HG03439 (cell line): ENCODE data around the gene PPCDC.

Experiments used
- ATAC-seq: cut with Tn5 transposase; IDR thresholded peaks from one replicate; pipeline ENCODE4 v1.9.1; 2021; ENCODE audit warnings: mild to moderate bottlenecking, moderate library complexity; ENCODE audit not compliant: unreplicated experiment

Gene PPCDC

GRCh38 chr15:75008629-75009326 lies 14.6 kb upstream of the PPCDC start:
- peak; percentile 59 for ATAC-seq

GRCh38 chr15:75016431-75016830 lies 7.0 kb upstream of the PPCDC start:
- no peak for ATAC-seq

GRCh38 chr15:75019916-75020315 lies 3.5 kb upstream of the PPCDC start:
- no peak for ATAC-seq

GRCh38 chr15:75021341-75021740 lies 2.0 kb upstream of the PPCDC start:
- no peak for ATAC-seq

- ATAC-seq, result no peak
Observed at GRCh38 chr15:75022783-75023180, 608 bp upstream of the PPCDC start.

- no peak for ATAC-seq
Observed at GRCh38 chr15:75023872-75024636, 664 bp downstream of the PPCDC start.

GRCh38 chr15:75025107-75025506 lies 1.7 kb downstream of the PPCDC start:
- no peak for ATAC-seq

GRCh38 chr15:75025548-75026260 lies 2.3 kb downstream of the PPCDC start:
- ATAC-seq, result no peak

- ATAC-seq, result no peak
Observed at GRCh38 chr15:75027551-75027950, 4.2 kb downstream of the PPCDC start.

GRCh38 chr15:75028991-75029377 lies 5.6 kb downstream of the PPCDC start:
- ATAC-seq, result no peak

- no peak for ATAC-seq
Observed at GRCh38 chr15:75029378-75030022, 6.1 kb downstream of the PPCDC start.

- no peak for ATAC-seq
Observed at GRCh38 chr15:75030023-75030413, 6.6 kb downstream of the PPCDC start.

- ATAC-seq, result no peak
Observed at GRCh38 chr15:75030424-75030823, 7.0 kb downstream of the PPCDC start.

GRCh38 chr15:75031848-75032247 lies 8.5 kb downstream of the PPCDC start:
- no peak for ATAC-seq

- no peak for ATAC-seq
Observed at GRCh38 chr15:75032395-75032794, 9.0 kb downstream of the PPCDC start.

GRCh38 chr15:75033809-75034208 lies 10.4 kb downstream of the PPCDC start:
- ATAC-seq, result no peak

- no peak for ATAC-seq
Observed at GRCh38 chr15:75034615-75035014, 11.2 kb downstream of the PPCDC start.

- ATAC-seq, result no peak
Observed at GRCh38 chr15:75036212-75036616, 12.8 kb downstream of the PPCDC start.

- ATAC-seq, result no peak
Observed at GRCh38 chr15:75037685-75038084, 14.3 kb downstream of the PPCDC start.

GRCh38 chr15:75038231-75038630 lies 14.8 kb downstream of the PPCDC start:
- no peak for ATAC-seq

GRCh38 chr15:75042730-75043508 lies 19.5 kb downstream of the PPCDC start:
- ATAC-seq, result peak; percentile 72
